Measurements from ENCODE around the gene PWWP2B.

GRCh38 chr10:132349766-132350165 is 47.2 kb upstream of the PWWP2B start:
- TF ChIP-seq, protein P1, sequence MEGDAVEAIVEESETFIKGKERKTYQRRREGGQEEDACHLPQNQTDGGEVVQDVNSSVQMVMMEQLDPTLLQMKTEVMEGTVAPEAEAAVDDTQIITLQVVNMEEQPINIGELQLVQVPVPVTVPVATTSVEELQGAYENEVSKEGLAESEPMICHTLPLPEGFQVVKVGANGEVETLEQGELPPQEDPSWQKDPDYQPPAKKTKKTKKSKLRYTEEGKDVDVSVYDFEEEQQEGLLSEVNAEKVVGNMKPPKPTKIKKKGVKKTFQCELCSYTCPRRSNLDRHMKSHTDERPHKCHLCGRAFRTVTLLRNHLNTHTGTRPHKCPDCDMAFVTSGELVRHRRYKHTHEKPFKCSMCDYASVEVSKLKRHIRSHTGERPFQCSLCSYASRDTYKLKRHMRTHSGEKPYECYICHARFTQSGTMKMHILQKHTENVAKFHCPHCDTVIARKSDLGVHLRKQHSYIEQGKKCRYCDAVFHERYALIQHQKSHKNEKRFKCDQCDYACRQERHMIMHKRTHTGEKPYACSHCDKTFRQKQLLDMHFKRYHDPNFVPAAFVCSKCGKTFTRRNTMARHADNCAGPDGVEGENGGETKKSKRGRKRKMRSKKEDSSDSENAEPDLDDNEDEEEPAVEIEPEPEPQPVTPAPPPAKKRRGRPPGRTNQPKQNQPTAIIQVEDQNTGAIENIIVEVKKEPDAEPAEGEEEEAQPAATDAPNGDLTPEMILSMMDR (IDR thresholded peaks at IDR 0.05; ENCODE audit: low read depth, low read length) = no peak
- no peak for TF ChIP-seq EZH2phosphoT487 (IDR thresholded peaks at IDR 0.05; ENCODE audit: low read depth)
